H1 (cell line): ENCODE measurements around the gene BCO1. TPM values are rescaled to one million over a fixed set of nuclear protein-coding genes. Genes with fewer than 3 reads are reported as not detected.

Experiments used
- CTCF ChIA-PET: fragments of 300-600 bp; sonication (Branson Sonifier 250); formaldehyde crosslinking; loops from one replicate; lab custom pipeline; 2021; ENCODE audit not compliant: partially characterized antibody; lab: Charles Lee
- POLR2A ChIA-PET: fragments of 300-600 bp; sonication (Branson Sonifier 250); formaldehyde crosslinking; loops from one replicate; lab custom pipeline; 2021; ENCODE audit warnings: inconsistent platforms; ENCODE audit not compliant: partially characterized antibody; lab: Charles Lee
- DNase-seq, 2 experiments: peaks; one replicate each; pipeline versions ENCODE4 v3.0.0 to v3.0.0-alpha.2; 2010 to 2022; ENCODE audit warnings: low spot score in 2 of 2, low read depth in 1 of 2, mixed read lengths in 1 of 2
- FAIRE-seq: peaks from 2 replicates; lab custom pipeline; 2011; peaks lifted over from hg19 to GRCh38; lab: Jason Lieb, UNC
- H2AFZ ChIP-seq: 2 replicates; pipeline ENCODE4 v1.8.1; 2012; ENCODE audit warnings: low read length, inconsistent platforms
- H2AK5ac ChIP-seq: 2 replicates; pipeline ENCODE4 v1.6.1; 2013; ENCODE audit warnings: low read depth, low read length
- H2BK120ac ChIP-seq: replicated peaks from 2 replicates; pipeline ENCODE3; 2013; ENCODE audit warnings: low read depth, low read length, inconsistent platforms
- H2BK12ac ChIP-seq: 2 replicates; pipeline ENCODE4 v1.6.1; 2013; ENCODE audit warnings: low read depth, low read length
- H2BK15ac ChIP-seq: 2 replicates; pipeline ENCODE4 v1.6.1; 2013; ENCODE audit warnings: low read length
- H2BK20ac ChIP-seq: 2 replicates; pipeline ENCODE4 v1.6.1; 2013; ENCODE audit warnings: low read length
- H2BK5ac ChIP-seq: 2 replicates; pipeline ENCODE4 v1.6.1; 2013; ENCODE audit warnings: low read depth, low read length
- H3K14ac ChIP-seq: 2 replicates; pipeline ENCODE4 v1.6.1; 2013; ENCODE audit warnings: inconsistent platforms; ENCODE audit not compliant: insufficient read length
- H3K18ac ChIP-seq: 2 replicates; pipeline ENCODE4 v1.6.1; 2013; ENCODE audit warnings: low read length; ENCODE audit errors: extremely low read depth
- H3K23ac ChIP-seq: 2 replicates; pipeline ENCODE4 v1.6.1; 2013; ENCODE audit warnings: inconsistent platforms; ENCODE audit not compliant: insufficient read length
- H3K23me2 ChIP-seq: 2 replicates; pipeline ENCODE4 v1.6.1; 2013; ENCODE audit warnings: low read depth, low read length
- H3K27ac ChIP-seq: 2 replicates; pipeline ENCODE4 v1.6.1; 2011; ENCODE audit warnings: low read depth, low read length, inconsistent platforms
- H3K27me3 ChIP-seq, 4 experiments: replicated peaks in 1 of 4; 1 replicate in 1 of 4; 2 replicates in 3 of 4; pipeline versions ENCODE4 v1.6.1 to v1.8.1; 2011 to 2013; ENCODE audit warnings: low read length in 3 of 4, mild to moderate bottlenecking in 3 of 4, inconsistent platforms in 2 of 4, mixed read lengths in 2 of 4, moderate library complexity in 1 of 4; ENCODE audit not compliant: control insufficient read depth in 3 of 4, insufficient read depth in 3 of 4; ENCODE audit errors: extremely low read depth in 1 of 4
- H3K36me3 ChIP-seq, 4 experiments: 2 replicates each; pipeline versions ENCODE4 v1.6.1 to v1.8.1; 2011 to 2013; ENCODE audit warnings: mild to moderate bottlenecking in 4 of 4, low read length in 3 of 4, moderate library complexity in 2 of 4, control low read depth in 1 of 4, inconsistent platforms in 1 of 4; ENCODE audit not compliant: insufficient read depth in 4 of 4, control insufficient read depth in 2 of 4
- H3K4ac ChIP-seq: replicated peaks from 2 replicates; pipeline ENCODE3; 2013; ENCODE audit warnings: low read length, low read depth, mixed read lengths, inconsistent platforms; ENCODE audit not compliant: insufficient read length
- H3K4me1 ChIP-seq, 4 experiments: replicated peaks in 1 of 4; 1 replicate in 1 of 4; 2 replicates in 3 of 4; pipeline versions ENCODE4 v1.6.1 to v1.8.1; 2011 to 2013; ENCODE audit warnings: low read length in 3 of 4, inconsistent platforms in 2 of 4, mixed read lengths in 1 of 4; ENCODE audit not compliant: insufficient read depth in 4 of 4, control insufficient read depth in 3 of 4
- H3K4me2 ChIP-seq, 2 experiments: 2 replicates each; pipeline versions ENCODE4 v1.6.1 to v1.8.1; 2011 to 2013; ENCODE audit warnings: low read depth in 2 of 2, low read length in 2 of 2, control low read depth in 1 of 2, inconsistent platforms in 1 of 2, mild to moderate bottlenecking in 1 of 2; ENCODE audit not compliant: insufficient read depth in 1 of 2
- H3K4me3 ChIP-seq, 4 experiments: fragments of 200-600, 300-600 bp in 1 of 4; sonication (generic), shearing (Covaris generic), sonication (Bioruptor Twin) in 1 of 4; 2 replicates each; pipeline versions ENCODE4 v1.5.1 to v1.8.1; 2011 to 2016; ENCODE audit warnings: low read length in 4 of 4, low read depth in 3 of 4, control low read depth in 2 of 4, inconsistent platforms in 2 of 4, mild to moderate bottlenecking in 2 of 4, mixed read lengths in 1 of 4, moderate library complexity in 1 of 4; ENCODE audit not compliant: insufficient read depth in 2 of 4; ENCODE audit errors: extremely low read depth in 1 of 4
- H3K56ac ChIP-seq: replicated peaks from 2 replicates; pipeline ENCODE3; 2013; ENCODE audit warnings: low read depth, mild to moderate bottlenecking, mixed read lengths, low read length, inconsistent platforms; ENCODE audit not compliant: insufficient read length
- H3K79me1 ChIP-seq: 2 replicates; pipeline ENCODE4 v1.6.1; 2013; ENCODE audit warnings: low read depth, low read length, control low read depth
- H3K79me2 ChIP-seq, 2 experiments: 2 replicates each; pipeline versions ENCODE4 v1.6.1 to v1.8.1; 2012 to 2013; ENCODE audit warnings: low read length in 2 of 2, mild to moderate bottlenecking in 2 of 2, inconsistent platforms in 1 of 2; ENCODE audit not compliant: insufficient read depth in 2 of 2, control insufficient read depth in 1 of 2
- H3K9ac ChIP-seq, 4 experiments: replicated peaks in 1 of 4; 1 replicate in 1 of 4; 2 replicates in 3 of 4; pipeline versions ENCODE4 v1.6.1 to v1.8.1; 2011 to 2013; ENCODE audit warnings: low read depth in 3 of 4, low read length in 3 of 4, control low read depth in 2 of 4, mild to moderate bottlenecking in 2 of 4, moderate library complexity in 2 of 4, inconsistent platforms in 1 of 4; ENCODE audit errors: extremely low read depth in 1 of 4
- H3K9me3 ChIP-seq, 2 experiments: 2 replicates each; pipeline versions ENCODE4 v1.6.1 to v1.8.1; 2012 to 2013; ENCODE audit warnings: mild to moderate bottlenecking in 2 of 2, moderate library complexity in 2 of 2, control low read depth in 1 of 2, inconsistent platforms in 1 of 2, low read depth in 1 of 2, low read length in 1 of 2, mixed read lengths in 1 of 2; ENCODE audit not compliant: insufficient read depth in 2 of 2
- H4K20me1 ChIP-seq, 2 experiments: replicated peaks in 1 of 2; 2 replicates each; pipeline versions ENCODE3 to v1.8.1; 2011 to 2013; ENCODE audit warnings: inconsistent platforms in 2 of 2, low read length in 2 of 2, mild to moderate bottlenecking in 1 of 2; ENCODE audit not compliant: insufficient read depth in 2 of 2, control insufficient read depth in 1 of 2
- H4K5ac ChIP-seq: 2 replicates; pipeline ENCODE4 v1.6.1; 2013; ENCODE audit warnings: low read length, low read depth, mixed read lengths, inconsistent platforms; ENCODE audit not compliant: insufficient read length
- H4K8ac ChIP-seq: 2 replicates; pipeline ENCODE4 v1.8.0; 2013; ENCODE audit warnings: mild to moderate bottlenecking, moderate library complexity, low read length, inconsistent platforms; ENCODE audit not compliant: insufficient read depth; ENCODE audit errors: extremely low read depth
- H4K91ac ChIP-seq: replicated peaks from 2 replicates; pipeline ENCODE3; 2013; ENCODE audit warnings: low read length, mixed read lengths, inconsistent platforms; ENCODE audit not compliant: insufficient read length
- CBX5 ChIP-seq: fragments of 300-800, 300-1000 bp; sonication (generic); IDR thresholded peaks from 2 replicates; pipeline ENCODE4 v1.7.1; 2016; ENCODE audit warnings: antibody characterized with exemption, low read length, low read depth
- NRF1 ChIP-seq: IDR thresholded peaks from 2 replicates; pipeline ENCODE4 v1.6.1; 2011; ENCODE audit warnings: mild to moderate bottlenecking, low read depth, low read length, improper control_type of control experiment
- RAD21 ChIP-seq, 2 experiments: IDR thresholded peaks in 1 of 2; conservative IDR thresholded peaks in 1 of 2; 2 replicates each; pipeline ENCODE4 v1.6.1; 2011; ENCODE audit warnings: low read depth in 2 of 2, low read length in 2 of 2, improper control_type of control experiment in 1 of 2, inconsistent platforms in 1 of 2, mild to moderate bottlenecking in 1 of 2, moderate library complexity in 1 of 2
- SUZ12 ChIP-seq: fragments of 200-600 bp; sonication (generic); IDR thresholded peaks from 2 replicates; pipeline ENCODE4 v1.6.1; 2012; ENCODE audit warnings: mild to moderate bottlenecking, inconsistent platforms, low read length, moderate library complexity, mixed read lengths
- WGBS, 2 experiments: shearing (Covaris generic) in 1 of 2; methylation state at CpG; one replicate each; pipeline versions ENCODE4 v1.1.6 to v1.1.7; 2013 to 2015; ENCODE audit warnings: low lambda C conversion rate in 2 of 2, mixed read lengths in 2 of 2, inconsistent platforms in 1 of 2, low coverage in 1 of 2, missing lambda C conversion rate in 1 of 2; ENCODE audit not compliant: insufficient replicate concordance in 2 of 2, insufficient coverage in 1 of 2, insufficient read length in 1 of 2; ENCODE audit errors: extremely low coverage in 1 of 2, missing lambda C conversion rate in 1 of 2; 5-methylcytosine and 5-hydroxymethylcytosine counted together
- polyA plus RNA-seq, 7 experiments: library from polyadenylated mRNA; depleted of rRNA in 3 of 7; stranded (reverse) in 5 of 7; unstranded in 2 of 7; fragments of >200 nt in 5 of 7; fragments of 200-250 nt in 2 of 7; gene quantifications; 1 replicate in 5 of 7; 2 replicates in 1 of 7; 4 replicates in 1 of 7; pipeline versions ENCODE4 v1.2.1 to v1.2.3, GENCODE V29; 2011 to 2013; ENCODE audit warnings: missing spikeins in 2 of 7, mixed read lengths in 2 of 7
- total RNA-seq: library from RNA; stranded (reverse); fragmentation: NEBNext Ultra II Directional; extraction: Animal tissue kit (Norgen Biotek cat#: 25700); gene quantifications from 2 replicates; pipeline ENCODE4 v1.2.1, GENCODE V29; 2021

BCO1 gene
- total and polyA plus RNA-seq, 2 of the 8 experiments (the other 6 are each of a cell fraction or from before 2014, with no cell fraction given), result 0.21 TPM; not detected in 1

DNA sequence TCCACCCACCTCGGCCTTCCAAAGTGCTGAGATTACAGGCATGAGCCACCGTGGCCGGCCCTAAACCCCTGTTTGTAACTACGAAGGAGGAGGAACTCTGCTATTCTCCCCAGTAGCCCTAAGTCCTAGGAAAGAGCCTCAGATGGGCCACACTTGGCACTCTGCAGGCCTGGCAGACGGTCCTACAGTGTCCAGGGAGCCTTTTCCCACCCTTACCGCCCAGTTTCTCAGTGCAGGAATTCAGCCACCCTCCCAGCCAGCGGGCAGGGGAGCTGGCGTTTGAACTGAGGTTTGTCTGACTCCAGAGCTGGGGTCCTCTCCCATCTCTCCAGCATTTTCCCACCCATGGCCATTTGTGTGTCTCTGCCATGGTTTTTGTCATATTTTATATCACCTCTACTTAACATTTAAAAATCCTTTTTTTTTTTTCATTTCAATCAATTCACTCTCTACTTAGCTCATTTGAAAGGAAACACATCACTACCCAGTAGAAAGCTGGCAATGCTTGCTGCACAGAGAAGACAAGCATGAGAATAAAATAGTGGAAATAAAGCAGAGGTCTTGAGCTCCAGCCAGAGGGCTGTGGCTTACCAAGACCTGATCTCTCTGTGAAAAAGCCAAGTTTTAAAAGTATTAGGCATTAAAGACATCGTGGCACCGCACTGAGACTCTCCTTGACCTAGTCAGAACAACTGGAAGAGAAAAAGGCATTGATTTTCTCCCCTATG lies 34.9 kb downstream of the BCO1 start:
- no peak overlapping the region for H3K27ac ChIP-seq
- CTCF ChIA-PET, result interaction anchor here (1.0 to 2.5 kb wide), 6 partner anchors 12 to 166 kb away, joined by 3 to 17 read pairs (median 4); no protein-coding TSS in a partner anchor
- no peak for DNase-seq
- TF ChIP-seq CBX5 (no peak), RAD21 (IDR thresholded peaks at IDR 0.05 in 1 of 2, conservative IDR thresholded peaks at IDR 0.05 in 1 of 2; ENCODE audit: low read depth in 2 of 2, low read length in 2 of 2) (no peak), NRF1 (no peak), SUZ12 (no peak)

More for the DNA sequence above, 34.9 kb downstream of the BCO1 start:
- Histone ChIP-seq H3K14ac (no peak overlapping the region), H2AFZ (no peak overlapping the region), H2BK120ac (no peak overlapping the region), H3K79me2 (no peaks in the 10 kb centered on the region), H2AK5ac (no peak overlapping the region), H2BK12ac (no peak overlapping the region), H3K4me3 (no peak overlapping the region), H2BK5ac (no peak overlapping the region), H3K9ac (no peak overlapping the region), H2BK20ac (no peak overlapping the region), H3K79me1 (no peaks in the 10 kb centered on the region), H2BK15ac (no peak overlapping the region), H3K18ac (no peak overlapping the region), H4K20me1 (no peaks in the 10 kb centered on the region), H3K9me3 (no peaks in the 10 kb centered on the region), H3K56ac (no peak overlapping the region), H3K4me2 (no peak overlapping the region), H3K4ac (no peak overlapping the region), H3K27me3 (no peaks in the 10 kb centered on the region), H4K91ac (no peak overlapping the region), H3K23me2 (no peaks in the 10 kb centered on the region), H3K4me1 (peaks cover 0 to 3% (median 0%) of the 10 kb centered on the region in 4 experiments; a peak in 1 of 7 replicates), H4K5ac (no peak overlapping the region), H3K23ac (no peak overlapping the region), H4K8ac (no peak overlapping the region), H3K36me3 (no peaks in the 10 kb centered on the region)
- POLR2A ChIA-PET, result no interaction called here
- WGBS, 2 experiments, result 92% methylated on average over 10 of the region's 10 CpGs; no CpG with 5 or more reads in 1 of the 2 experiments
- FAIRE-seq, result no peak
